Activated CD4-positive, alpha-beta T cell treated with anti-CD3 and anti-CD28 coated beads, Interleukin-10, Interleukin-2, amounts not matched to agents 100 ng/mL and 50 ng/mL, durations not matched to agents 16 hours and 8 hours (primary cell): ENCODE results near the gene SCNN1A.

Experiments used
- DNase-seq: peaks from one replicate; pipeline ENCODE4 v3.0.0-alpha.2; 2020

Gene SCNN1A

DNA sequence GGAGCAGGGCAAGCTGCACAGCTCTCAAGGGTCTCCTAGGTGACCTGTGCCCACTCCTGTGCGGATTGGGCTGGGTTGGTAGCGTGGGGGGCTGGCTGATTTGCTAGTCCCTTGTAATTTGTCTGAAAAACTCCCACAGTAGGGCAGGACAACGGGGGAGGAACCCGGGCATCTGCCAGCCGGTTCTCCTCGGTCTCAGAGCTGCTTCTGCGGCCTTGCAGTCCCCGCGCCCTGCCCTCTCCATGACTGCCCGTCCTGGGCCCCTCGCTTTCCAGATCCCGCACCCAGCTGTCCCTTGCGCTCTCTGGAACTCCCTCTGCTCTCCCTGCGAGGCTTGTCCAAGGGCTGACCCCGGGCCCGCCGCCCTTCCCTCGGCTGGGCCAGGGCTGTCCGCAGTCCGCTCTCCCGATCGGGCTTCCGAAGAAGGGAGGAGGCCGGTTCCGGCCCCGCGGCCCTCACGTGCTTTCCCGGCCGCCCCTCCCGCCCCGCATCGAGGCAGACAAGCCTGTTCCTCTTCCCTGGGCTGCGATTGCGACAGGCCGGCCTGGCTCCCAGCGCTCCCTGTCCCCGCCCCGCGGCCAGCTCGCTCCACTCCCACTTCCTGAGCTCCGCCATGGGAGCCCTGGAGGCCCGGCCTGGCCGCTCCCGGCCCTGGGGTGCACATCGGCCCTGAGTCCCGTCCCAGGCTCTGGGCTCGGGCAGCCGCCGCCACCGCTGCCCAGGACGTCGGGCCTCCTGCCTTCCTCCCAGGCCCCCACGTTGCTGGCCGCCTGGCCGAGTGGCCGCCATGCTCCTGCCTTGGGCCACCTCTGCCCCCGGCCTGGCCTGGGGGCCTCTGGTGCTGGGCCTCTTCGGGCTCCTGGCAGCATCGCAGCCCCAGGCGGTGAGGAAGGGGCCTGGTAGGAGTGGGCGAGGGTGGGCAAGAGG lies 8.5 kb upstream of the SCNN1A start, which contains the start of gene LTBR:
LTBR (plus strand) TSS at position 591 of the 927 bp plus-strand sequence; CDS start at position 788, 197 bp downstream.
- DNase-seq: no peak

DNA sequence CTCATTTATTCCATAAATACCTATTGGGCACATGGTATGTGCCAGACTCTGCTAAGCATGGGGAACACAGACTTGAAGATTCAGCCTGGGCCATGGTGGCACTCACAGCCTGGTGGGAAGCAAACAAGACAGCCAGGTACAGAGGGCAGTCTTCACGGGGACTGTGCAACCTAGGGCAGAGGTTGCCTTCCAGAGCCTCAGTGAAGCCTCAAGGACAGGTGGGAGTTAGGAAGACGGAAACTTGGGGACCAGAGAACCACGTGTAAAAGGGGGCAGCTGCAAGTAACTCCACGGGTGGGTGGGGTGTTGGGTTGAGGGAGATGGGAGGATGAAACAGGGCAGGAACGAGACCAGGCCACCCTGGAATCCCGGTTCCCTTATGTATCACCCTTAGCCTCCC lies 7.6 kb upstream of the SCNN1A start:
- DNase-seq: no peak

DNA sequence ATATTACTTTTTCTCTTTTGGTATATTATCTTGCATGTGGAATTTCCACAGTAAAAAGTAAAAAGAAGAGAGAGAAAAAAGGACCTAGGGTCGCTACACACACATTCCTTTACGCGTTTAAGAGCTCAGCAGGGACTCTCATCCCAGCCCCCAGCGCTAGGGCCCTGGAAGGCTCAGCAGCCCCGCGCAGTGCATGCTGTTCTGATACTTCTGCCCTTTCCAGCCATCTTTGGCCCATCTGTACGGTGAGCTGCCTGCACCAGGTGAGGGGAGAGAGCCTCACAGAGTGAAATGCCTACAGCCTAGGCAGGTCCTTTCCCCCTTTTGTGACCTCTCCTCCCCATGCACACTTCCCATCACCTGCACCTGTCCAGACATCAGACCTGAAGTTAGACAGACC lies 7.0 kb upstream of the SCNN1A start:
- no peak for DNase-seq

DNA sequence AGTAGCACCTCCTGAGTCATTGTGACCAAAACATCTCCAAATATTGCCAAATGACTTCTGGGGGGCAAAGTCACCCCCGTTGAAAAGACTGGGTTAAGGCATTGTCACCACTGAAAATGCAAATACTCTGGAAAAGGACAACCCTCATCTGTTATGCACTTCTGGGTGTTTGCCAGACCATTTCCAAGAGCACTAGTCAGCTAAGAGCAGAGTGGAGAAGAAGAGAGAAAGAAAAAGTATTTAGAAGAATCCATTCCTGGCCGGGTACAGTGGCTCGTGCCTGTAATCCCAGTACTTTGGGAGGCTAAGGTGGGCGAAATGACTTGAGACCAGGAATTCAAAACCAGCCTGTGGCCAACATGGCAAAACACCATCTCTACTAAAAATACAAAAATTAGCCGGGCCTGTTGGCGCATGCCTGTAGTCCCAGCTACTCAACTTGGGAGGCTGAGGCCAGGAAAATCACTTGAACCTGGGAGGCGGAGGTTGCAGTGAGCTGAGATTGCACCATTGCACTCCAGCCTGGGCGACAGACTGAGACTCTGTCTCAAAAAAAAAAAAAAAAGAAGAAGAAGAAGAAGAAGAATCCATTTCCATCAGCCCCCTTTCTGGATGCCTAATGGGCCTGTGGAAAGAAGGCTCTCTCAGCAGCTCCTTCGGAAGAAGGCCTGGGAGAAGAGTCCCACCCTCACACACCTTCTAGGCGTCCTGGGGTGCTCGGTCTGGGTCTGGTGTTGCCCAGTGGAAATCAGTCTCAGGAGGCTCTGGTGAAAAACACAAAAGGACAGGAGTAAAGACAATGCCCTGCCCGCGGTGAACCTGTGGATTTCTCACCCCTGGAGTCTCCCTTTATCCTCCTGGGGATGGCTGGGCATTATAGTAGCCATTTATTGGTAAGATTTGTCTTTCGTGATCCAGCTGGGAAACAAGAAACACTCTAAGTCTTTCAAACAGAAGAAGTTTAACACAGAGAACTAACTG lies 5.1 kb upstream of the SCNN1A start:
- DNase-seq: no peak

DNA sequence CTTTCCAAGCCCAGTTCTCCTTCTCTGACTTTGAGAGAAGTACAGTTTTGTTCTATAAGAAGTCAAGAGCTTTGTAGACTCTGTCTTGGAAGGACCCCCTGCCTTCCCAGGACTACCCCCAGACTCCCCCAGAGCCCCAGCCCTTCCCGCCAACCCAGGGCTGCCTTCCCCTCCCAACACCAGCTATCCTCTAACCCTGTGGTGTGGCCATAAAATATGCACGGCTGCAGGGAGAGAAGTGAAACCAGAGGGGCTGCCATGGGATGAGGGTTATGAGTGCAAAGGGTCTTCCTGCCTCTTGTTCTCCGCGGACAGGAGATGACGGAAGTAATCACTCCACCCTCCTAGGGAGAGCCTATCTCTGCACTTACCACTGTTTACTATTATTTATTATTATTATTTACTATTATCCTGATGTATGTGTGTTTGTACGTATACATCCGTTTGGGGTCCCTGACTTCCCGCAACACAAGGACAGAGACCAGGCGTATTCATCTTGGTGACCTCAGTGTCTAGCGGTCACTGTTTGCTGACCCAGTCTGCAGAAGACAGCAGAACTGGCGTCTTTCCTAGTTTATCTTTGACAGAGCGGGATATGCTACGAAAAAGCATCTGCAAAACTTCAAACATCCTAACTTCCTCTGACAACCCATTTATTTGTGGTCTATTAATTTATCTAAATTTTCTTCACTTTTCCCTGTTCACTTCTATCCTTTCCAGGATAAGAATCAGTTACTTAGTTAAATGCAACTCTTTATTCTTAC lies 3.5 kb upstream of the SCNN1A start:
- DNase-seq: no peak

DNA sequence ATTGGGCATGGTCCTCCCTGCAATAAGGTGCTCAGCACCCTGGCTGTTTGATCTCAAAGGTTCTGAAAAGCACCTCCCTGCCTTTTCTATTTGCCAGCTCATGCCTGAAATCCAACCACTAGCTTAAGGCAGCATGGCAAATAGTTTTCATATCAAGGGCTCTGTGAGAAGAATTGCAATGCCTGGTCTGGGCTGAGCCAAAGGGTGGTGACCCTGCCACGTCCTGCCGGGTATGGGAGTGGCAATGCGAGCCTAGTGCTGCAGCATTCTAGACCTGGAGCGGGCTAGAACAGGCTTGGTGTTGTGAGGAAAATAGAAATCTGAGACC lies 2.3 kb upstream of the SCNN1A start:
- DNase-seq: no peak

DNA sequence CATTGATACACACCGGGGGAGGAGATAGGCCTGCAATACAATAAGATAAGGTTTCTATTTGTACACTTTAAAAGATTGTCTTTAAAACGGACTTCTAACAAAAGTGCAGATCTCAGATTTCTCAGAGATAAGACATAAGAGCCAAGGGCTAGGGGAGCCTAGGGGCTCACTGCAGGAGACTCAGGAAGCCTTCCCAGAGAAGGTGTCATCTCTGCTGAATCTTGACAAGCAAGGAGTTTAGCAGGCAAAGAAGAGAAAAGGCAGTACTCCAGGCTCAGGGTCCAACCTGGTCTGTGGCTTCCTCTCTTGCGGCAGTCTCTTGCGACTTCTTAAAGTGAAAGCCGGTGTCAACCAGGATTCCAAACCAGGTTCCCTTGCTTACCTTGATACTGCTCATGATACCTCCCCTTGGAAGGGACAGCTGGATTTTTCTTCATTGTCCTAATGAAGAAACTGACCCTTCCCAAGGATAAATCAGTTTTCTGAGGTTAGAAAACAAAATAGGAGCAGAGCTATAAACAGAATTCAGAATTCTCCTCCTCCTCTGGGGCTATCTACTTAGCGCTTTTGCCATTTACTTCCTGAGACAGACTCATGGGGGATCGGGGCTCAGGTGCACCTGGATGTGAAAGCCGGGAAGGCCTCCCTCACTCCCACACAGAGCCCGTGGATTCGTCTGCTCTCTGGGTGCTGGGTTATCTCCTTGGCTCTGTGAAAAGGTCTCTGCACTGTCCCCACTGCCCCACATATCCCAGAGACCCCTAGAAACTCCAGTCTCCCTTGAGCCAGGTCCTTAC lies 1.7 kb upstream of the SCNN1A start:
- no peak for DNase-seq

DNA sequence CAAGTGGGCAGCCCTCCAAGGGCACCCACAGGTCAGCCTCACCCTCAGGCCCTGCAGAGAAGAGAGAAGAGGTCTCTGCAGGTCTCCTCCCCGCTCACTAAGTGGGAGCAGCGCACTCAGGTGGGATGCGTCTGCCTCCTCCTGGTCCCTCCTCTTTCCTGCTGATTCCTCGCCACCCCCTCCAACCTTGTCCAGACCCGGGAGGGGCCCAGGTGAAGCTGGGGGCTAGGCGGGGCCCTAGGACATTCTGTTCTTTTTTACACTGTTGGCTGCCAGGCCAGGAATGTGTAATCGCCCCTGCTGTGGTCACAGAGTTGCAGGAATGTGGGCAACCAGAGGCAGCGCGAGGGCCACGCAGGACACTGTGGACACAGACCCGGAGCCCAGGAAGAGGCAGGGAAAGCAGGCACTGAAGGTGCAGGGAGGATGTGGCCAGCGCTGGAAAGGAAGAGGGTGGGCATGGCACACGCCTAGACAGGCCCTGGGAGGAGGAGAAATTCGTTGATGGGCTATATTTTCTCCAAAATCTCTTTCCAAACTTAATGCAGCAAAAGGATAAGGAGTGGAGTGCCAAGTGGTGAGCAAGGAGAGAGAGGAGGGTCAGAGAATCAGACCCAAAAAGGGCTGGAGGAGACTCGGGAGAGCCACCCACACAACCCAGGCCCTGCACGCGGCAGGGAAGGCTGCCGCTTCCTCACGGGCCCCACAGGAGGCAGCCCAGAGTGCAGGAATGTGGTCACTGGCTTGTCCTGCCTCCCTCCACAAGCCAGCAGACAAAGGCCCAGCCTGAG lies 911 bp upstream of the SCNN1A start:
- no peak for DNase-seq

DNA sequence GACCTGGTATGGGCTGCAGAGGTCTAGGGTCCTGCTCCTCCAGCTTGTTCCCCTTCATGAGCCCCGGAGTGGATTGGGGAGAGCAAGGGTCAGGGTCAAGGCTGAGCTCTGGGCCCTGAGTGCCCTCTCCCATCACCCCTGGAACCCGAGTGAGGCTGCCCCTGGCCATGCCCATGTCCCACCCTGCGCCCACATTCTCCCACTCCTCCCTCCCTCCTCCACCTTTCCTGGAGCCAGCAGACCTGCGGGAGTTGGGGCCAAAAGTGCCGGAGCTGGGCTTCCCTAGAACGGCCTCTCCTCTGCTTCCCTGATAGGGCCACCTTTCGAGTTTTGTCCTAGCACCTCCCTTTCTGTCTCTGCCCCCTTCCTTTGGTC lies 590 bp downstream of the SCNN1A start:
- no peak for DNase-seq

DNA sequence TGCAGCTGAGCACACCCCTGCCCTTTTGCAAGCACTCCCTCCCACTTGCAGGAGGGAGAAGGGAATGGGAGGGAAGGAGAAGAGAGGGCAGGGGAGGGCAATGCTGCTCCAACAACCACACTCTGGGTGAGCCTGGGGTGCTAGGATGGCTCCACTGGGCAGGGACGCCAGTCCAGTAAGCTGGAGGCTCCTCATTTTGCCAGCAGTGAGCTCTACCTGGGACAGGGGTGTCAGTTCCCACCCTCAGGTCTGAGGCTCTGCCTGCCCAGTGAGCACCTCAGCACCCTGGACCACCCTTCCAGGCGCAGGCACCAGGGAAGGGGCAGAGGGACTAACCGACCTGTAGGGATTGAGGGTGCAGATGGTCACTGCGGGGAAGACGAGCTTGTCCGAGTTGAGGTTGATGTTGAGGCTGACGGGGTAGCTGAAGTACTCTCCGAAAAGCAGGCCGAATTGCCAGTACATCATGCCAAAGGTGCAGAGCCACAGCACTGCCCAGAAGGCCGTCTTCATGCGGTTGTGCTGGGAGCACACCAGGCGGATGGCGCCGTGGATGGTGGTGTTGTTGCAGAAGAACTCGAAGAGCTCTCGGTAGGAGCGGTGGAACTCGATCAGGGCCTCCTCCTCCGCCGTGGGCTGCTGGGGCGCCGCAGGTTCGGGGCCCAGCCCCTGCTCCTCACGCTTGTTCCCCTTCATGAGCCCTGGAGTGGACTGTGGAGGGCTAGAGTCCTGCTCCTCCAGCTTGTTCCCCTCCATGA lies 1.2 kb downstream of the SCNN1A start:
- DNase-seq: no peak

DNA sequence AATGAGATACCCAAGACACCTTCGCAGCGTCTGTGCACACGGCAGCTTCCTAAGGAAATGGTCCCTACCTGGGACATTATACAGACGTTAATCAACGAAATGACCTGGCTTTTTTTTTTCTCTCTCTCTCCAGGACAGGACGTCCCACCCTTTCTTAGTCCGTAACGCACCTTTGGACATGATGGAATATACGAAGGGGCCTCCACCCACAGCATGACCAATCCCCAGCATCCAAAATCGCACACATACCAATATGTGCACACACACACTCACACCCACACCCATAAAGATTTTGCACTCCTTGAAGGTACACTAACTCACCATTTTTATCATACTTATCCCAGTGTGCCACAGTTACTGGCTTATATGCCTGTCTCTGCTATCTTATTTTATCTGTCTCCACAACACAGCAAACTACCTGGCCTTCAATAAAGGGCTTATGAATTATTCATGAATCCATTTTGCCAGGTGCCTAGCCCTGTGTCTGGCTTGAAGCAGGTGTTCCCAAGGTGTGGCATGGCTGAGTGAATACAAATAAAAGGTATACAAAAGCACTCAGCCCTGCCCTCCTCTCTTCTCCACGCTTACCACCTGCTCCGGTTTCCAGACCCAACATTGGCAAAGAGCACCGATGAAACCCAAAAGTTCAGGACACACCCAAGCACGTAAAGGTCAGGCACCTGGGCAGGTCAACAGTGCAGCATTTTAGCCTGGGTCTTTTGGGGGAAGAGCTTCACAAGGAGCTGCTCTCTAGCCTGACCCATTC lies 2.2 kb downstream of the SCNN1A start:
- DNase-seq: no peak

DNA sequence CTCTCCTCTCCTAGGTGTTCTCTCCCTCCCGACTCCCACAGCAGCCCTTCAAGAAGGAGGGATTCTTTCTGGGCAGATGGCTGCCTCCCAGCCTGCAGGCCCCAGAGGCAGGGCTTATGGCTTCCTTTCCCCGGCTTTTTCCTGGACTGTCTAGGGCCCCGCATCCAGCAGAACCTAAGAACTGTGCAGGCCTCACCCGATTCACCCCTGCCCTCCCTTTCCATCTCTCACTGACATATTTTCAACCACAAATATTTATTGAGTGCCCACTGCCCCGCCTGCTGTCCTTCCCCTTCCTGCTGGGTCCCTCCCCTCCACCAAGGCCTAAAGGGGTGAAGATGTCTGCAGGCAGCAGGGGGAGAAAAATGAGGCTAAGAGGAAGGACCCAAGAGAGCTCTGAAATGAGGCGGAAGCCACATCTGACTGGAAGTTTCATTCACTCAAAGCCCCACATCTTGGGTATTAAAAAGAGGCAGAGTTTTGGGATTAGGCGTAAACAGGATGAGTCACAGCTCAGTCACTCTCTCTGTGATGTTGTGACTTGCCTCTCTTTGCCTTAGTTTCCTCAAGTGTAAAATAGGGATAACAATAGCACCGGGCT lies 2.9 kb downstream of the SCNN1A start:
- DNase-seq: peak; percentile 35

DNA sequence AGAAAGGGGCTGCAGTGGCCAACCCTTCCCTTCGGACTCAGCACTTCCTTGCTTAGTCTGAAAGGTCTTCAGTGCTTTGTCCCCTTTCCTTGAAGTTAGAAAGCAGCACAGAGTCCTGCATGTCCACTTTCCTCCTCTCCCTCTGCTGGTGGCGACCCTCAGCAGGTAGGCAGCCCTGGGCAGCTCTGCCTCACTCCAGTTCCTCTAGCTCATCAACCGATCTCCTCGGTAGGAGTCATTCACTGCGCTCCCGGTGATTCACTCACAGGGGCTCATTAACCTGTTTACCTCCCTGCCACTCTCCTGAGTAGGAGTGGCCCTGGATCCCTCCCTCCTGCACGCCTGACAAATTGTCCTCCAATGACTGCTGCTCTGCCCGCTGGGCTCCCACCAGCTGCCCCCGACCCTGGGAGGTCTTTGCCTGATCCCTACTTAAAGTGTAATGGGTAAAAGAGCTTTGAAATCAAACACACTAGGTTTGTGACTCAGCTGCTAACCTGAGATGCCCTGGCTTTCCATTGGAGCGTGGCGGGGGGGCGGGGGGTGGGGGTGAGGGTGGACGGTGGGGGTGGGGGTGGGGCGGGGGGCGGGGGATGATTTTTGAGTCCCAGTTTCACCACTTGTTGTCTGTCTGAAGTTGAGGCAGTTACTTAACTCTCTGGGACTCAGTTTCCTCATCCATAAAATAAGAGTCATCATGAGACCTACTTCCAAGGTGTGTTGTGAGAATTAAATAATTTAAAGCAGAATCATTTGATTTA lies 4.2 kb downstream of the SCNN1A start:
- DNase-seq: no peak

DNA sequence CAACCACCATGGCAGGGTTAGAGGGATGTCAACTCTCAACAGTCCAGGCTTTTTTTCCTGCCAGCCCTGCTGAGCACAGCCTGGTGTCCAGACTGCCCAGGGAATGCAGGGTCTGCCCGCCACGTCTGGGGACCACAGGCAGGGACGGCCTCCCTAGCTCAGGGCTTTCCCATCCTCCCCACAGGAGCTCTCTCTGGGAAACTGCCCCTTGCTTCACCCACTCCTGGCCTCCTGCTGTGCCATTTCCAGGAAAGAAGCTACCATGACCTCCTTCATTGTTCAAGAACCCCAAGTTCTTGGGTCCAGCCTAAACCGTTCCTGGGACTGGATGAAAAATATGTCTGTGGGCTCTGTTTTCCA lies 4.8 kb downstream of the SCNN1A start:
- DNase-seq: no peak

DNA sequence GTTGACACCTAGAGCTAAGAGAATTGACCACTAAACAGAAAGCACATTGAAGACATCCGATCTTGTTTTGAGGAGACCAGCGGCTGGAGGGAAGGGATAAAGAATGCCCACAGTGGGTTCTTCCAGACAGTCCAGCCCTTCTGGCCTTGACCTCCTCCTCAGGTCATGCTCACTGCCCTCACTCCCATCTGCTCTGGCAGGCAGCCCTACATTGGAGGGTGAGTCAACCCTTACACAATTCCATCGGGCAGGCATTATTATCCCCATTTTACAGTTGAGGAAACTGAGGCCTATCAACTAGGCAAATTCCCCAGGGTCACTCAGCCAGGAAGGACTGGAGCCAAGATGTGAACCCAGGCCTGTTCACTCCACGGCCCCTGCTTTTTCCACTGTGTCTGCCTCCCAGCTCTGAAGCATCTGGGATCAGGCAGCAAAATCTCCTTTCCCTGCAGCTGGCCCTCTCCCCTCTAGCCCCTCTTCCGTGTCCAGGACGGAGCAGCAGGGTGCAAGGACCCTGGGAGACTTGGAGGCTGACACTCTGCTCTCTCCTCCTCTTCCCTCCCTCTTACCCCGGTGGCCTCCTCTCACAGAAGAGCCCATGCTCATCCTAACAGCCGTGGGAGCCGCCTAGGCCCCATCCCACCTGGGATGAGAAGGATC lies 5.3 kb downstream of the SCNN1A start:
- DNase-seq: no peak

DNA sequence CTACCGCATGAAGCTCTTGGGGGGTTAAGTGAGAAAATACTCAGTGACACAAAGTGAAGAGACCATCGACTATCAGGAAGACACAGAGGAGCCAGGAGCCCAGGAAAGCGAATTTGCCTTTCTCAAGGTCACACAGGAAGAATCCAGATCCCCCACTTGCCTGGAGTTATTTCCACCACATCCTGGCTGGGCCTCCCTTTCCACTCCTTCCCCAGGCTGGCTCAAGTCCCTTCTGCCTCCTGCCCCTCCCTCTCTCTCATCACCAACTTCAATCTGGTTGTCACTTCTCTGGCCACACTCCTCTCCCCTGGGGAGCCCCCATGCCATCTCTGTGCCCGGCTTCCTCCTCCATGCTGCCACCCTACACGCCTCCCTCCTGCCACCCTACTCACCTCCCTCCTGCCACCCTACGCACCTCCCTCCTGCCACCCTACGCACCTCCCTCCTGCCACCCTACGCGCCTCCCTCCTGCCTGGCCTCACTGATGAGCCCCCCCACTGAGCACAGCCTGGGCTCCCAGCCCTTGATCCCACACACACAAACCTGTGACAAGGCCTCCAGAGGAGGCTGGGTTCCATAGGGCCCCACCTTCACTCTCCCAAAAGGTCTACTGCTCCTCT lies 6.3 kb downstream of the SCNN1A start:
- no peak for DNase-seq
